NCI-H446 (cell line): ENCODE measurements around the gene DPF1.
A peak's percentile ranks its signal among the peaks of the same experiment; 100 is the strongest.
"Not testable (repeated sequence)": the region's sequence is repeated elsewhere in the genome, so short reads cannot be mapped to it uniquely, and the experiment has no call there.

ENCODE experiments used
- DNase-seq, 2 experiments: peaks; one replicate each; lab custom pipeline; 2025; lab: John Stamatoyannopoulos, UW

DPF1 gene

DNA sequence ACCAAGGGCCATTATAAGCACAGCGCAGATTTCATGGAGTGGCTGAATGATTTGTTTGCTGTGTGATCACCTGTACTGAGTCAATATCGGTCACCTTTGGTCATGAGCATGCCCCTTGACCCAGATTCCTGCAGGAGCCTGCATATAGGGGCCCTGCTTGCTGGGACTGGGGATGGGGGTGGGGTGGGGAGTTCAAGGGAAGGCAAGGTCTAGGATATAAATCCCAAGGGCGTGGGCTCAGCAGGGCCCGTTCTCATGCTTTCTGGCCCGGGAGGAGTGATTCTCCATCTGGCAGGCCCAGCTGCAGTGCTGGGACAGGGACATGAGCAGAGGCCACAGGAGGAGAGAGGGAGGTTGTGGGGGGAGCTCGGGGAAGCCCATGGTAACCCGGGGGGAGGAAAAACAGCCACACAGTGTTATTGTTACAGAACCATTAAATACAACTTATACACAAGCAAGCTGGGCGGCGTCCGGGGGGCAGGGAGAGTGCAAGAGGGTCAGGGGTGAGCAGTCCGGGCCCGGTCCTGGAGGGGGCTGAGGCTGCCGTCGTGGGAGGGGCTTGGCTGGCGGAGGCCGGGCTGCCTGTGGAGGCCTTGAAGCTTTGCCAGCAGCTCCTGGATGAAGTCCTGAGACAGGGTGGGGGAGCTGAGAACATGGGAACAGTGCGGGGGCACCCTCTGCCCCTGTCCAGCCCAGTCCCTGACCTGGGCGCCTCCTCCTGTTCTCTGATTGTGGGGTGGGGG lies 27.0 kb upstream of the DPF1 start:
- DNase-seq = peak; percentile 41 to 79

DNA sequence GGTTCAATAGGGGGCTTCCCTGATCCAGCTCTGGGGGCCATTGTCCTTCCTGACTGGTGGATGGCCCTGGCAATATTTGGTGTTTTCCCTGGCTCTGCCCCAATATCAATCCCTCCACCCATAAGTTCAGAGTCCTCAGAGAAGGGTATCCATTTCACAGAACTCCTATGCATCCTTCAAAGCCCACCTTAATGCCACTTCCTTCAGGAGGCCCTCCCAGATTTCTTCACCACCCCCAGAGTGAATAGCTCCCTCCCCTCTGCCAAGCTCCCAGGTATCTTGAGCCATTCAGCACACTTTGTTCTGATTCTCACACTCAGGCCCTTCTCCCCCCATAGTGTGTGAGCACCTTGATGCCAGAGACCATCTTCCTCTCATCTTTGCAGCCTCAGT lies 26.4 kb upstream of the DPF1 start:
- DNase-seq = no peak

DNA sequence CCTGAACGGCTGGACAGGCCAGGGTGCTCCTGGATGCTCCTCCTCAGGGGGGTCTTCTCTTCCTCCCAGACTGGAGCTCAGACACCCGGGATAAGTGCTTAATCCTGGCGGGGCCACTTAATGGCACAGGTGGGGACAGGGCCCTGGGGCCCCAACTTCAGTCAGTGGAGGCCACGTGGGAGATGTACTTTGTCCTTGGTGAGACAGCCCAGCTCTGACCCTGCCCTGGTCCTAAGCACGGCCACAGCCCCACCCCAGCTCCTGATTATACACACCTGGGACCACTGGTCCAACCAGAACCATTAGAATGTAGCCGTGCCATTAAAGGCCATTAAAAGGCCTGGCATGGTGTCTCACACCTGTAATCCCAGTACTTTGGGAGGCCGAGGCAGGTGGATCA lies 24.4 kb upstream of the DPF1 start:
- DNase-seq = no peak

DNA sequence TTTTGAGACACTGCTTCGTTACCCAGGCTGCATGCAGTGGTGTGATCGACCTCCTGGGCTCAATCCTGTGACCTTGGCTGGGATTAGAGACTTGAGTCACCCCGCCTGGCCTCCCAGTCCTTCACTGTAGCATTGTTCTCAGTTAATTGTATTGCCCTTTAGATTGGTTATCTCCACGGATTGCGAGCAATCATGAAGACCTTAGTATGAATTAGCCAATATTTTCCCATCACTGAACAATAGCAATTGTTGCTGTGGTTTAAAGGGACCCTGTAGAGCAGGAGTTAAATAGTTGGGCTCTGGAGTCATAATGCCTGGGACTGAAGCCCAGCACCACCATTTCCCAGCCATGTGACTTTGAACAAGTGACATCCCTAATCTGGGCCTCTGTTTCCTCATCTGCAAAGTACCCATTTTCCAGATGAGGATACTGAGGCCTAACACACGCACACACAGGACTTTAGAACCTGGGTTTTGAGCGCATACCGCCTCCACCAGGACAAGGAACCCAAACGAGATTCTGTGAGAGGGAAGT lies 23.8 kb upstream of the DPF1 start:
- DNase-seq = no peak

DNA sequence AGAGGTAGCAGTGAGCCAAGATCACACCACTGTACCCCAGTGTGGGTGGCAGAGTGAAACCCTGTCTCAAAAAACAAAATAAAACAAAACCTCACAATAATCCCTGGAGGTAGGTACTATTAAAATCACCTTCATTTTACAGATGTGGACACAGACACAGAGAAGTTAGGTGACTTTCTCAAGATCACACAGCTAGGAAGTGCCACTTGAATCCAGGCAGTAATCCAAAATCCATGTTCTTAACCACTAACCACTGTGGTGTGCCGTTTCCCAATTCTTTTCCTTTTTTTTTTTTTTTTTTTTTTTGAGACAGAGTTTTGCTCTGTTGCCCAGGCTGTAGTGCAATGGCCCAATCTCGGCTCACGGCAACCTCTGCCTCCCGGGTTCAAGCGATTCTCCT lies 23.1 kb upstream of the DPF1 start:
- no peak for DNase-seq

DNA sequence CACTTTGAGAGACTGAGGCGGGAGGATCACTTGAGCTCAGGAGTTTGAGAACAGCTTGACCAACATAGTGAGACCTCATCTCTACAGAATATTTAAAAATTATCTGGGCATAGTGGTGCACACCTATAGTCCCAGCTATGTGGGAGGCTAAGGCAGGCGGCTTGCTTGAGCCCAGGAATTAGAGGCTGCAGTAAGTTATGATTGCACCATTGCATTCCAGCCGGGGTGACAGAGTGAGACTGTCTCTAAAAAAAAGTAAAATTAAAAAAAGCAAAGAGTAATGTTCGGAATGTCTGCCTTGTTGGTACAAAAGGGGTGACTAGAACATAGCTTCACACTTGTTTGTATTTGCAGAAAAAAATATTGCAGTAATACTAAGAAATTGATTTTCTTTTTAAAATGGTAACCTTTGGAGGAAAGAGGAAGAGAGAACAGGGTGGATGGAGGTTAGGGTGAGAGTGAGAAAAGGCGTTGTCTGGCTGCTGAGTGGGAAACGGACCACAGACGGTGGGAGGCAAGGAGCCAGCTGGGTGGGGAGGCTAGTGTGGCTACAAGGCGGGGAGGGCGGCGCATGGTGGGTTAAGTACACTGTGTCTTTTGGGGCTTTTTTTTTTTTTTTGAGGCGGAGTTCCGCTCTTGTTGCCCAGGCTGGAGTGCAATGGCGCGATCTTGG lies 21.9 kb upstream of the DPF1 start:
- no peak for DNase-seq

DNA sequence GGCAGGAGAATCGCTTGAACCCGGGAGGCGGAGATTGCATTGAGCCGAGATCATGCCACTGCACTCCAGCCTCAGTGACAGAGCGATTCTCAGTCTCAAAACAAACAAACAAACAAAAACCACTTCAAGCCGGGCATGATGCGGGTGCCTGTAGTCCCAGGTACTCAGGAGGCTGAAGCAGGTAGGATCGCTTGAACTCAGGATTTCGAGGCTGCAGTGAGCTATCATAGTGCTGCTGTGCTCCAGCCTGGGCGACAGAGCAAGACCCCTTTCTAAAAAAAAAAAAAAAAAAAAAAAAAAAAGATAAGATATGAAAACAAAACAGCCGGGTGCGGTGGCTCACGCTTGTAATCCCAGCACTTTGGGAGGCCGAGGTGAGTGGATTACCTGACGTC lies 19.3 kb upstream of the DPF1 start:
- DNase-seq = no peak

DNA sequence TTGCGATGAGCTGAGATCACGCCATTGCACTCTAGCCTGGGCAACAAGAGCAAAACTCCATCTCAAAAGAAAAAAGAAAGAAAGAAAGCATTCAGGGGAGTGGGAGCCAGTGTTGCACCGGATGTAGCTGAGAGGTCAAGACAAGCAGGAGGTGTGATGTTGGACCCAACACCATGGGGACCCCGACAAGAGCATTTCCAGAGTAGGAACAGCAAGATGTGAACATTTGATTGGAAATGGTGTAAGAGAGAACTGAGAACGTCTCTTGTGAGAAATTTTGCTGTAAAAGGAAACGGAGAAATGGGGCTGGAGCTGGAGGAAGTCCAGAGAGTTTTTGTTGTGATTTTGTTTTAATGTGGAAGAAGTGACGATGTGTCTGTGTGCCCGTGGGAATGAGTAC lies 15.8 kb upstream of the DPF1 start:
- DNase-seq = no peak

DNA sequence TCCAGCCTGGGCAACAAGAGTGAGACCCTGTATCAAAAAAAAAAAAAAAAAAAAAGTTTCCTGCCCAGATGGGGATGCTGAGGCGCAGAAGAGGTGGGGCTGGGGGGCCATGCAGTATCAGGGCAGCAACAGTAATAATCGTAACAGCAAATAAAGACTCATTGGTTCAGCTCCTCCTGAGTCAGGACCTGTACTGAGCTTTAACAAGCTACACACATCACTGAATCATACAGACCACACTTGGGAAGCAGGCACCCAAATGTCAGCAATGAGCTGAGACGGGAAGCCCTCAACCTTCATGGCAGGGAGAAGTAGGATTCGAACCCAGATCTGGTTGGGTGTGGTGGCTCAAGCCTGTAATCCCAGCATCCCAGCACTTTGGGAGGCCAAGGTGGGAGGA lies 10.6 kb upstream of the DPF1 start:
- no peak for DNase-seq

DNA sequence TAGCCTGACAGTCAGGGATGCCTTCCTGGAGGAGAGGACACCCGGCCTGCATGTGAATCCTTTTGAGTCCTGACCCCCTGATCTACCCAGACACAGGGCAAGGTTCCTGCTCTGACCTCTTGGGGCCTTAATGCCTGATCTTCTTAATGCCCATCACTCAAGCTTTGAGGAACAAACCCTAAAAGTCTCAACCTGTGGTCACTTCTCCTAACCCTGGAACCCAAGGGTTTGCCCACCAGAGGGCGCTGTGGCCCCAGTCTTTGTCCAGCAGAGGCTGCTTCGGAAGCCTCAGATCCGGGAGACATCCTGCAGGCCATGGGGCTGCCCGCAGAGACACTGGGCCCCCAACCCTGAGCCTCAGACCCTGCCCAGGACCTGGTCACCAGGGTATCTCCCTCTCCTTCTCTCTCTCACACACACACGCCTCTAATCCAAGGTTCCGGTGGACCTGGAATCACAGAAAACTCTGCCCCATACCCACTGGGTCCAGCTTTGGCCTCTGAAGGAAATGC lies 9.8 kb upstream of the DPF1 start:
- DNase-seq = peak; percentile 50 to 82

DNA sequence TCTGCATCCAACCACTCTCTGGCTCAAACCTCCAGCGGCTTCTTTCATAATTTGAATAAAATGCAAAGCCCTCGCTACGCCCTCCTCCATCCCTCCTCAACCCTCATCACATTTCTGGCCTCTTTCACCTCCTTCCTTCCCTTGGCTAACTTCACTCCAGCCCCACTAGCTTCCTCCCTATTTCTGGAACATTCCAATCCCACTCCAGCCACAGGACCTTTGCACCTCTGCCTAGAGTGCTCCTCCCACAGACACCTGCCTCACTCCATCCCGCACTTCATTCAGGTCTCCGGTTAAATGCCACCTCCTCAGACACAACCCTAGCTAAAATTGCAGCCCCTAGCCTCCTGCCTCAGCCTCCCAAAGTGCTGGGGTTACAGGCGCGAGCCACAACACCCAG lies 7.9 kb upstream of the DPF1 start:
- DNase-seq = no peak

DNA sequence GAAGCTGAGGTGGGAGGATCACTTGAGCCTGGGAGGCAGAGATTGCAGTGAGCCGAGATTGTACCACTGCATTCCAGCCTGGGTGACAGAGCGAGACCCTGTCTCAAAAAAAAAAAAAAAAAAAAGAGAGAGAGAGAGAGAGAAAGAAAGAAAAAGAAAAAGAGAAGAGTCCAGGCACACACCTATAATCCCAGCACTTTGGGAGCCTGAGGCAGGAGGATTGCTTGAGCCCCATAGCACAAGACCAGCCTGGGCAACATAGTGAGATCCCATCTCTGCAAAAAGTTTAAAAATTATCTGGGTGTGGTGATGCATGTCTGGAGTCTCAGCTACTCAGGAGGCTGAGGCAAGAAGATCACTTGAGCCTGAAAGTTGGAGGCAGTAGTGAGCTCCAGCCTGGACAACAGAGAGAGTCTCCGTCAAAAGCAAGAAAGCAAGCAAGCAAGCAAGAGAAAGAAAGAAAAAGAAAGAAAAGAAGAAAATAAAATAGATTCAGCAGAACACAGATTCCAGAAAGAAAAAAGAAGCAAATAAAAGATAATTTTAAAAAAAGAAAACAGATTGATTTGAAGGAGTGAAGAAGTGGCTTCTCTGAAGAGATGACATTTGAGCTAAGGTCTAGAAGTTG lies 6.6 kb upstream of the DPF1 start:
- not testable (repeated sequence) for DNase-seq

DNA sequence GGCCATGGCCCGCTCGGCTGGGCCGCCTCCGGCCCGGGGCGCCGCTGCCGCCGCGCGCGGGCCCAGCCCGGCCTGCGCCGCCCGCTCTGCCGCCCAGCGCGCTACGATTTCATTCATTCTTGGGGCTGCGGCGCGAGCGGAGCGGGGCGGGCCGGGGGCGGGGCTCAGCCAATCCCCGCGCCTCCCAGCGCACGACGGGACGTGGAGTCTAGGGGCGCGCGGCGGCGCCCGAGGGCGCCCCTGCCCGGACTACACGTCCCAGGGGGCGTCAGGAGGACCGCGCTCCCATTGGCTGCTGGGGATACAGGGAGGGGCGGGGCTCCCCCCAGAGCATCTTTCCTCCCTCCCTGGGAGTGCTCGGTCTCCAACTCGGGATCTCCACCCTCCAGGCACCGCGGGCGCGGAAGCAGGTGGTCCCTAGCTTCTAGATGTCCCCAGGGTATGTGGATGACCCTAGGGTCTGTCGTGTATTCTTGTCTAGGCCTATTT lies 5.6 kb upstream of the DPF1 start:
- peak; percentile 17 to 89 for DNase-seq

DNA sequence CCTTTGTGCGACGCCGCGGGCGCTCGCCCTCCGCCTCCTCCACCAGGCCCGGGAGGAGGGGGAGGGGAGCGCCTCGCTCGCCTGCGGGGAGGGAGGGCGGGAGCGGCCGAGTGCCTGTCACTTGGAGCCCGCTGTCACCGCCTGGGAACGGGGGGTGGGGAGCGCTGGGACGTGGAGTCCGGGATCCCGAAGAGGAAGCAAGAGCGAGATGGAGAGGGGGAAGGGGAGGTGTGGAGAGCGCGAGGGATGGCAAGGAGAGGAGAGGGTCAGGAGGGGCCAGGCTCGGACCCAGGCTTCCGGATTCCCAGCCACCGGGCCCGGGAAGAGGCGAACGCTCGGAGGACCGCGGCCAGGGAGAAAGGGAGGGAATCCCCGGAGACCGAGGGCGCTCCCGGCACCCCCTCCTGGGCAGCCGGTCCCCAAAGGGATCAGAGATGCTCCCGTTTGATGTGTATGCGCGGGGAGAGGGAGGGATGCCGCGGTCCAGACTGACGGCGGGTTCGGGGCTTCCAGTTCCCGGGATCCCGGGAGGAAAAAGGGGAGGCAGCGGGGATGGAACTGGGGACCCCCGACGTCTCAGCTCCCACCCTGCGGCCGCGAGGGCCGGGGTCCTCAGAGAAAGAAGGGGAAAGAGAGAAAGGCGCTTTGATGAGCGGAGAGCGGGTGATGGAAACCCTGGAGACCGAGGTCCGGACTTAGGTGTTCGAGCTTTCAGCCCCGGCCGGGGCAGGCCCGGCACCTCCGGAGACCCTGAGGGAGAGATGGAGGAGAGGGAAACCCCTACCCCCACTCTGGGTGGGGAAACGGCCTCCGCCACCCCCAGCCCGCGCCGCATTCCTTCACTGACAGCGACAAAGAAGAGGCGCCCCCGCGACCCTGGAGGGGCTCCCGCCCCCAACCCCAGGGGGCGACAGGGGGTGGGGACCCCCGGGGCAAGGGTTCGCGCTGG lies 4.7 kb upstream of the DPF1 start:
- no peak for DNase-seq

DNA sequence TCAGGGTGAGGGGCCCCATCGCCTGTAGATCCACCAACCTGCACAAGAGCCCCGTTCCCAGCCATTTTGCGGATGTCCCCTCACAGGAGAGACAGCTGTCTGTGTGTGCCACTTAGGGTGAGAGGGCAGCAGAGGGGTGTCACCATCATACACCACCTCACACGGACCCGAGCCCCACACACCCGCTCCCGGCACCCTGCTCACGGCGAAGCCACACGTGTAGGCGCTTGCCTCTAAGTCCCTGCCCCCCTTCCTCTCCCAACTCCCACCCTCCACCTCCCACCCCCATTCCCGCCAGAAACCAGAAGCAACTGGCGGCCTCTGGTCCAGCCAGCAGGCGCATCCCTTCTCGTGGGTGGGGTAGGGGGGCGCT lies 4.0 kb upstream of the DPF1 start:
- DNase-seq = no peak

DNA sequence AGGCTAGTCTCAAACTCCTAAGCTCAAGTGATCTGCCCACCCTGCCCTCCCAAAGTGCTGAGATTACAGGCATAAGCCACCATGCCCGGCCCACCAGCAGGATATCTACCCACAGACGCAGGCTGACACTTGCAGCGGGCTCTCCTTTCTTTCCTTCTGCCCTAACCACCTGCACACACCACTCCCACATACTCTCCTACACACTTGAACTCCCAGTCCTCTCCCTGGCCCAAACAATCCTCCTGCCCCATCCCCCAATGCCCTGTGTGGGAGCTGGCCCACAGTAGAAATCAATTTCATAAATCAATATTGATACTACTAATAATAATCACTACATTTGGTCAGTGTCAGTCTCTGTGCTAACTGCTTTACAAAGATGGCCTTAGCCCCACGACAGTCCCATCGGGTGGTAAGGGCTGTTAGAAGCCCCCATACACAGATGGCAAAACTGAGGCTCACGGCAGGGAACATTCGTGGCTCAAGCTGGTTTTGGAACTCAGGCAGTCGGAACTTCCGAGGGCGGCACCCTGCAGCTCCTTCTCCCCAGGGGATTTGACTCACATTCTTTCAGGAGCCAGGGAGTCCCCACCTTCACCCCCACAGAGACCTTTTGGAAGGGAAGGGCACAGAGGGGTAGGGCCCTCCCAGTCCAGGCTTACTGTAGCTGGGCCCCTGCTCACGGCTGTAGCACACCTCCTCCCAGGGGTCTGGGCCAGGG lies 3.4 kb upstream of the DPF1 start:
- DNase-seq = no peak

DNA sequence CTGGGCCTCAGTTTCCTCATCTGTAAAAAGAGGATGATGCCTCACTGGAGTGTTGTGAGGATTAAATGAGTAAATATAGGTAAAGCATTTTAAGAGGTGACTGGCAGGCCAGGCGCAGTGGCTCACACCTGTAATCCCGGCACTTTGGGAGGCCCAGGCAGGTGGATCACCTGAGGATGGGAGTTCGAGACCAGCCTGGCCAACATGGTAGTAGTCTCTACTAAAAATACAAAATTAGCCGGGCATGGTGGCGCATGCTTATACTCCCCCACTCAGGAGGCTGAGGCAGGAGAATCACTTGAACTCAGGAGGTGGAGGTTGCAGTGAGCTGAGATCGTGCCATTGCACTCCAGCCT lies 819 bp upstream of the DPF1 start:
- DNase-seq = not testable (repeated sequence)

DNA sequence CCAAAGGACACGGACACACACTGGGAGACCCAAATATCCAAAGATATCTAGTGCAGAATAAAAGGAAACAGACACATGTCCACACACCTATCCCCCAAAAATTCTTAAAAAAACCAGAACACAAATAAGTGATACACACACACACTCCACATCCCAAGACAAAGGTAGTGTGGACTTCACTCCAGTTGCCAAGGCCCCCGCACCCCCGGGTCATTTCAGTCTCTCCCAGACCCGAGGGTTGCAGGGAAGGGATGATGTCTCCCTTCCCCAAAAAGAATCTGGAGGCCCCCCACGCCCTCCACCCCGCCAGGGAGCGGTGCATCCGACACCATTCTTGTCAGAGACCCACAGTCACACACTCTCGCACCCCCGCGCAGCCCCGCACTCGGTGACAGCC lies 407 bp downstream of the DPF1 start:
- DNase-seq = no peak

DNA sequence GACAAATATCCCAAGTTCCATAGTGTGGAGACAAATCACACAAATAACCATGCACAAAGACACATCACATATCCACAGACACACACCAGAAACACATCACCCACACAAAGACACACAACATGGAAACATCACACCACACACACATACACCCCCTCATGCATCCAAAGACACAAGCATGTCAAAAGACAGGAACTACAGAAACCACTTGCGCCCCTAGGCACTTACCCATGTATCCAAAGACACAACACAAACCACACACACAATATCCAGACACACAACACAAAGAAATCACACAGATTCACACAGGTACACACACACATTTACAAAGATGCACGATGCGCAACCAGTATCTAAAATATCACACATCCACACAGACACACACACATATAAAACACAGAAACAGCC lies 901 bp downstream of the DPF1 start:
- no peak for DNase-seq

DNA sequence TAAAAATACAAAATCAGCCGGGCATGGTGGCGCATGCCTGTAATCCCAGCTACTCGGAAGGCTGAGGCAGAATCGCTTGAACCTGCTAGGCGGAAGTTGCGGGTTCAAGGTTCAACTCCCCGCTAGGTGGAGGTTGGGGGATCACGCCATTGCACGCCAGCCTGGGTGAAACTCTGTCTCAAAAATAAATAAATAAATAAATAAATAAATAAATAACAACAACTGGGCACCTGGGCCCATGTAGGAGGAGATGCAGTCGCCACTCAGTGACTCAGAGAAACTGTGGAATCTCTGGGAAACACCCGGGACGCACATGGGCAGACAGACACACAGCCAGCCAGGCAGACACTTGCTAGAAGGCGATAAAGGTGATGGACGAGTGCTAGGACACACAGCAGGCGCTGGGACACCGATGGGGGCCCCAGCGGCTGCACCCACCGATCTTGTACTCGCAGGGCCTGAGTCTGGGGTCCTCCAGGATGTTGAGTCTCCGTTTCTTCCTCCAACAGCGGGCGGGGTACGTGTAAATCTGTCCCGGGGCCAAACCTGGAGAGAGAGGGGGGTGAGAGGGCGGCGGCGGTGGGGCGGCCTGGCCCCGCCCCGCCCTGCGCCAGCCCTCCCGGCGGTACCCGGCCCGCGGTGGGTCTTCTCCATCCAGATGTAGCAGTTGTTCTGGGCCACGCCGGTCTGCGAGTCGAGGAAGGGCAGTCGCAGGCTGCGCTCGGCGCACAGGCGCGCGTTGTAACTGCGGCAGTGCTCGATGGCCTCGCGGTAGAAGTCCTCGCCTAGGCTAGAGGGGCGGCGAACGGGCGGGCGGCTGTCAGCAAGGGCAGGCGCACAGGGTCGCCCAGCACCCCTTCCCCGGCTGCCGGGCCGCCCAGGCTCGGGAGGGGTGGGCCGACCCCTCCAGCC lies 1.8 kb downstream of the DPF1 start:
- DNase-seq = no peak
